Activated T-helper 17 cell treated with anti-CD3 and anti-CD28 coated beads, Interleukin-2, amount 50 U/mL, for 72 hours (primary cell): ENCODE measurements around the gene TBX2. TPM values are rescaled to one million over a fixed set of nuclear protein-coding genes. Genes with fewer than 3 reads are reported as not detected.

Experiments
- ATAC-seq: fragments of 150-1000 bp; cut with Tn5 transposase; replicated peaks from 2 replicates; pipeline ENCODE4 v1.10.0; 2021; ENCODE audit warnings: mild to moderate bottlenecking, moderate library complexity
- H3K27ac Mint-ChIP-seq: one replicate; pipeline ENCODE4 v1.8.0; 2022; ENCODE audit warnings: mixed read lengths
- H3K27me3 Mint-ChIP-seq: one replicate; pipeline ENCODE4 v1.8.0; 2022; ENCODE audit warnings: mixed read lengths
- H3K36me3 Mint-ChIP-seq: one replicate; pipeline ENCODE4 v1.8.0; 2022; ENCODE audit warnings: low read depth, mild to moderate bottlenecking, mixed read lengths
- H3K4me1 Mint-ChIP-seq: one replicate; pipeline ENCODE4 v1.8.0; 2022; ENCODE audit warnings: mixed read lengths
- H3K4me3 Mint-ChIP-seq: one replicate; pipeline ENCODE4 v1.8.0; 2022; ENCODE audit warnings: mild to moderate bottlenecking, mixed read lengths
- H3K9me3 Mint-ChIP-seq: one replicate; pipeline ENCODE4 v1.8.0; 2022; ENCODE audit warnings: mixed read lengths
- total RNA-seq, 2 donors: library from RNA; stranded (reverse); gene quantifications; one replicate each; pipeline ENCODE4 v1.2.3, GENCODE V29; 2022

The TBX2 gene
- total RNA-seq, 2 donors from 2014 or later: not detected

DNA sequence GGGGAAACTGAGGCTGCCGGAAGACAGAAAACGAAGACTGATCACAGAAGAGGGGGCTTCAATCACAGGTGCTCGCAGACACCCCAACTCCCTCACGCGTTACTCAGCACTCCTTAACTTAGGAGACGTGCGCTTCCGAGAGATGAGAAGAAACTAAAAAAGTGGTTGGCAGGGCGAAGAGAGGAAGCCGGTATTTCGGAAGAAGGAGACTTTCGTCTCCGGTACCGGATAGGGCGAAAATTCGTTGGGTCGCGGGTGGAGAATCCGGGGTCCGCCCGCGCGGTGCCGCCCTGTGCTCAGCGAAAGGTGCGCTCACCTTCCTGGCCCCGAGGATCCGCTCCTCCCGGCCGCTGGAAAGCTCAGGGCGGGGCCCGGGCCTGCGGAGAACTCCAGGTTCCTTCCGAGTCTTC lies 917 bp upstream of the TBX2 start:
- H3K4me3 Mint-ChIP-seq: peak overlapping the region; percentile 45
- ATAC-seq: no peak

DNA sequence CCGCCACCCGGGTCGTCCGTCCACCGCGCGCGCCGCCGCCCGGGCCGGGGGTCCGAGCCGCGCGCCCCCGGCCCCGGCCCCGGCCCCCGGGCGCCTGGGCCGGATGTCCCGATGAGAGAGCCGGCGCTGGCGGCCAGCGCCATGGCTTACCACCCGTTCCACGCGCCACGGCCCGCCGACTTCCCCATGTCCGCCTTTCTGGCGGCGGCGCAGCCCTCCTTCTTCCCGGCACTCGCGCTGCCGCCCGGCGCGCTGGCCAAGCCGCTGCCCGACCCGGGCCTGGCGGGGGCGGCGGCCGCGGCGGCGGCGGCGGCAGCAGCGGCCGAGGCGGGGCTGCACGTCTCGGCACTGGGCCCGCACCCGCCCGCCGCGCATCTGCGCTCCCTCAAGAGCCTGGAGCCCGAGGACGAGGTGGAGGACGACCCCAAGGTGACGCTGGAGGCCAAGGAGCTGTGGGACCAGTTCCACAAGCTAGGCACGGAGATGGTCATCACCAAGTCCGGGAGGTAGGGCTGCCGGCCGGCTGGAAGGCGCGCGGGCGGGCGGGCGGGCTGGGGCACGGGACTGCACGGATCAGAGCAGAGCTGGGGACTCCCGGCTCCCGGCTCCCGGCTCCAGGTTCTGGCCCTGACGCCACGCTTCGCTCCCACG lies 548 bp downstream of the TBX2 start:
- ATAC-seq: no peak
- Mint-ChIP-seq H3K4me3 (peak overlapping the region; percentile 43), H3K4me1 (peaks cover 9% of the 10 kb centered on the region), H3K36me3 (peaks cover 11% of the 10 kb centered on the region), H3K9me3 (no peaks in the 10 kb centered on the region), H3K27ac (no peak overlapping the region), H3K27me3 (peaks cover 44% of the 10 kb centered on the region)

More for the DNA sequence above, 917 bp upstream of the TBX2 start:
- H3K9me3 Mint-ChIP-seq: no peaks in the 10 kb centered on the region
- H3K27ac Mint-ChIP-seq: no peak overlapping the region
- peaks cover 11% of the 10 kb centered on the region for H3K36me3 Mint-ChIP-seq
- H3K4me1 Mint-ChIP-seq: peaks cover 9% of the 10 kb centered on the region
- peaks cover 42% of the 10 kb centered on the region for H3K27me3 Mint-ChIP-seq

DNA sequence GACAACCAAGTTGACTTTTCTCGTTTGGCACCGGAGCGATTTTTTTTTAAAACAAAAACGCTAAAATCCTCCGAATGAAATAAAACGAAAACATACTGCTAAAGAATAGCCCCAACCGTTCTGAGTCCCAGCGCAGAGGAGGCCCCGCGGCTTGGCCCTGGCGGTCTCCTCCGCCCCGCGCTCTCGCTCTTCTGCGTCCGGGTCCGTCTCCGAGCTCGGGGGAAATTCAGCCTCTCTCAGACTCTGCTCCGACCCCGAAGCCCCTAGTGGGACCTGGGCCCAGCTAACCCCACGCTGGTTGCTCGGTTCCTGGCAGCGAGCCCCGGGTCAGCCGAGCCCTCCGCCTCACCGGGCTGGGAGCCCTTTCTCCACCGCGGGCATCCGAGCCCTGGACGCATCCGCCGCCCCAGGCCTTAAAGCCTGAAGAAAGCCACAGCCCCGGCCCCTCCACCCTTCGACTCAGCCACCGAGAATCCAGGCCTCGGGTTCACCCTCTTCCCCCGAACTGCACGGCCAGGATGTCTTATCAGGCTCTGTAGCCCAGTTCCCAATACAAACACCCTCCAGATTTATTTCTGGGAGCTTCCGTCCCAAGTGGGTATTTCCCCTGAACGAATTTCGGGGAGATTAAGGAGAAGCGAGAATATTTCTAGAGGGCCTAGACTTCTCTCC lies 1.2 kb downstream of the TBX2 start:
- Mint-ChIP-seq H3K27ac (no peak overlapping the region), H3K27me3 (peaks cover 37% of the 10 kb centered on the region), H3K4me1 (peaks cover 9% of the 10 kb centered on the region), H3K36me3 (peaks cover 11% of the 10 kb centered on the region), H3K4me3 (peak overlapping the region; percentile 43), H3K9me3 (no peaks in the 10 kb centered on the region)
- peak; percentile 9 for ATAC-seq

DNA sequence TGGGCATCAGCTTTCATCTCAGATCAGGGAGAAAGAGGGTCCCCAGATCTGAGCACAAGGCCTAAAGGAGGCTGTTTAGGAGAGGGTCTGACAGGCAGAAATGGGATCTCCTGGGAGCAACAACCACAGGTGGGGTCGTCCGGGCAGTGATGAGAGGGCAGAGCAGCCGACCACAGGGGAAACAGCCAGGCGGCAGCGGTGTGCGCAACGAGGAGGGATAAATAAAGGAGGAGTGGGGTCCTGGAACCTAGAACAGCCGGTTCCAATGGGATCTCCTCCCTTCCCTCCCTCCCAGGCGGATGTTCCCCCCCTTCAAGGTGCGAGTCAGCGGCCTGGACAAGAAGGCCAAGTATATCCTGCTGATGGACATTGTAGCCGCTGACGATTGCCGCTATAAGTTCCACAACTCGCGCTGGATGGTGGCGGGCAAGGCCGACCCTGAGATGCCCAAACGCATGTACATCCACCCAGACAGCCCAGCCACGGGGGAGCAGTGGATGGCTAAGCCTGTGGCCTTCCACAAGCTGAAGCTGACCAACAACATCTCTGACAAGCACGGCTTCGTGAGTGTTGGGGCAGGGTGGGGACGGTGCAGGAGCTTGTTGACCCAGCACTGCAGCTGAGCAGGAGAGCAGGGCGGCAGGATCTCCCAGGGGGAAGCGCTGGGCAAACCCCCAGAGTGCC lies 1.9 kb downstream of the TBX2 start:
- Mint-ChIP-seq H3K36me3 (peaks cover 11% of the 10 kb centered on the region), H3K4me1 (peaks cover 9% of the 10 kb centered on the region), H3K4me3 (peak overlapping the region; percentile 43), H3K27ac (no peak overlapping the region), H3K27me3 (peaks cover 41% of the 10 kb centered on the region), H3K9me3 (no peaks in the 10 kb centered on the region)
- ATAC-seq: no peak

- Mint-ChIP-seq H3K36me3 (peaks cover 11% of the 10 kb centered on the region), H3K4me1 (peaks cover 9% of the 10 kb centered on the region), H3K27me3 (peaks cover 47% of the 10 kb centered on the region), H3K4me3 (peak overlapping the region; percentile 47), H3K27ac (no peak overlapping the region), H3K9me3 (no peaks in the 10 kb centered on the region)
- no peak for ATAC-seq
Measured at GRCh38 chr17:61402073-61402541, 2.5 kb downstream of the TBX2 start.

DNA sequence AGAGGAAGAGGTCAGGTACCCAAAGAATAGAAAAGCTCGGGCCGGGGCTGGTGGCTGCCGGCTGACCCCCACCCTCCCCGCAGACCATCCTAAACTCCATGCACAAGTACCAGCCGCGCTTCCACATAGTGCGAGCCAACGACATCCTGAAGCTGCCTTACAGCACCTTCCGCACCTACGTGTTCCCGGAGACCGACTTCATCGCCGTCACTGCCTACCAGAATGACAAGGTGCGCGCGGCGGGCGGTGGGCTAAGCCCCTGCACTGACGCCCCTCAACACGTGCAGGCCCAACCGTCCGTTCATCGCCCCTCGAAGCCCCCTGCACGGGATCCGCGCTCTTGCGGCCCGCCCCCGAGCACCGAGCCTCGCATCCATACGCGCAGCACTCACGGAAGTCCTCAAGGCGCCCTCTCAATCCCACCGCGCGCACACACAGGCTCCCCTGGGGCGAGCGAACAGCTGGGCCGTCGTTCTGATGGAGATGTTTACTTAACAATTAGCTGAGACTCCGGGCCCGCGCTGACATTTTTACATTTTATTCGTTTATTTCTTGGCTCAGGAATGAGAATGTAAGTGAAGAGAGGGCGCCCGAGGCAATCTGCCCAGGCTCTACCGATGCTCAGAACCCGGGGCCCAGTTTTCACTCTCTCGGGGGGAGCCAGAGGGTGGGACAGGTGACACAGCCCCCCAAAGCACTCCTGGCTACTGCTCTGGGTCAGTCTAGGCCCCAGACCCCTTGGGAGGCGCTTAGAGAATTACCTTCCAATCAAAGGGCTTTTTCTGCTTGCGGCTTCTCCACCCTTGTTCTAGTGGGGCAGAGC lies 3.5 kb downstream of the TBX2 start:
- ATAC-seq: peak; percentile 31
- Mint-ChIP-seq H3K27ac (no peak overlapping the region), H3K9me3 (no peaks in the 10 kb centered on the region), H3K36me3 (peaks cover 11% of the 10 kb centered on the region), H3K27me3 (peaks cover 50% of the 10 kb centered on the region), H3K4me3 (peak overlapping the region; percentile 47), H3K4me1 (peaks cover 9% of the 10 kb centered on the region)

GRCh38 chr17:61403801-61404662 lies 4.4 kb downstream of the TBX2 start:
- Mint-ChIP-seq H3K4me3 (peak overlapping the region; percentile 47), H3K9me3 (no peaks in the 10 kb centered on the region), H3K4me1 (peaks cover 5% of the 10 kb centered on the region), H3K36me3 (peaks cover 6% of the 10 kb centered on the region), H3K27ac (no peak overlapping the region), H3K27me3 (peaks cover 48% of the 10 kb centered on the region)
- no peak for ATAC-seq

DNA sequence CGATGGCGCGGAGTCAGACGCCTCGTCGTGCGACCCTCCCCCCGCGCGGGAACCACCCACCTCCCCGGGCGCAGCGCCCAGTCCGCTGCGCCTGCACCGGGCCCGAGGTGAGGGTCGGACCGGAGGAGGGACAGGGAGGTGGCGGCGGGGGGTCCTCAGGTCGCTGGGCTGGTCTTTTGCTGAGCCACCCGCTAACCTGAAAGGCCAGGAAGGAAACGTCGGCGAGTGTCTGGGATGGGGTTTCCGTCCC lies 4.9 kb downstream of the TBX2 start:
- Mint-ChIP-seq H3K4me1 (peaks cover 5% of the 10 kb centered on the region), H3K27ac (no peak overlapping the region), H3K27me3 (peaks cover 48% of the 10 kb centered on the region), H3K36me3 (peaks cover 6% of the 10 kb centered on the region), H3K9me3 (no peaks in the 10 kb centered on the region), H3K4me3 (peak overlapping the region; percentile 47)
- no peak for ATAC-seq

GRCh38 chr17:61404913-61405685 lies 5.5 kb downstream of the TBX2 start:
- Mint-ChIP-seq H3K4me1 (peaks cover 5% of the 10 kb centered on the region), H3K27ac (no peak overlapping the region), H3K27me3 (peaks cover 53% of the 10 kb centered on the region), H3K4me3 (peak overlapping the region; percentile 47), H3K9me3 (no peaks in the 10 kb centered on the region), H3K36me3 (peaks cover 6% of the 10 kb centered on the region)
- no peak for ATAC-seq

GRCh38 chr17:61405686-61406536 lies 6.3 kb downstream of the TBX2 start:
- peaks cover 11% of the 10 kb centered on the region for H3K4me1 Mint-ChIP-seq
- H3K4me3 Mint-ChIP-seq: no peak overlapping the region
- peaks cover 6% of the 10 kb centered on the region for H3K36me3 Mint-ChIP-seq
- no peaks in the 10 kb centered on the region for H3K9me3 Mint-ChIP-seq
- ATAC-seq: no peak
- peaks cover 60% of the 10 kb centered on the region for H3K27me3 Mint-ChIP-seq
- H3K27ac Mint-ChIP-seq: no peak overlapping the region

- Mint-ChIP-seq H3K27ac (no peak overlapping the region), H3K27me3 (peaks cover 55% of the 10 kb centered on the region), H3K4me1 (peaks cover 11% of the 10 kb centered on the region), H3K36me3 (peaks cover 6% of the 10 kb centered on the region), H3K4me3 (no peak overlapping the region), H3K9me3 (no peaks in the 10 kb centered on the region)
- ATAC-seq: no peak
Measured at GRCh38 chr17:61406537-61406845, 6.8 kb downstream of the TBX2 start.

- no peak for ATAC-seq
Measured at GRCh38 chr17:61406971-61407911, 7.6 kb downstream of the TBX2 start.

More at GRCh38 chr17:61406971-61407911, 7.6 kb downstream of the TBX2 start:
- Mint-ChIP-seq H3K9me3 (no peaks in the 10 kb centered on the region), H3K4me3 (no peak overlapping the region), H3K36me3 (peaks cover 5% of the 10 kb centered on the region), H3K4me1 (peaks cover 11% of the 10 kb centered on the region), H3K27me3 (peaks cover 53% of the 10 kb centered on the region), H3K27ac (no peak overlapping the region)
